IMR-90 (cell line): ENCODE data around the gene ADPRS. TPM values are rescaled to one million over a fixed set of nuclear protein-coding genes. Genes with fewer than 3 reads are reported as not detected.

Experiments used
- ATAC-seq: fragments of 200-7000 bp; cut with Tn5 transposase; 2 replicates; pipeline ENCODE4 v1.9.1; 2020; ENCODE audit warnings: low read depth, mild to moderate bottlenecking, moderate library complexity
- BruUV-seq: library from RNA; stranded (reverse); fragments of 400-500 nt; replicated peaks from 2 replicates; lab custom pipeline; 2021; lab: Mats Ljungman, UMichigan
- CTCF ChIA-PET: fragments of 300-600 bp; formaldehyde crosslinking; extraction: SDS; loops from one replicate; lab custom pipeline; 2021; ENCODE audit warnings: antibody characterized with exemption; lab: Yijun Ruan, JAX
- POLR2A ChIA-PET: fragments of 300-600 bp; sonication (Branson Sonifier 250); formaldehyde crosslinking; loops from one replicate; lab custom pipeline; 2022; ENCODE audit warnings: antibody characterized with exemption; ENCODE audit not compliant: unreplicated experiment; lab: Charles Lee
- DNase-seq: peaks from one replicate; pipeline ENCODE4 v3.0.0; 2013
- H2AFZ ChIP-seq: replicated peaks from 2 replicates; pipeline ENCODE3; 2013; ENCODE audit warnings: low read length, mild to moderate bottlenecking; ENCODE audit not compliant: poor library complexity
- H2AK5ac ChIP-seq: 2 replicates; pipeline ENCODE4 v1.6.1; 2013; ENCODE audit warnings: low read depth, low read length, inconsistent platforms
- H2AK9ac ChIP-seq: replicated peaks from 2 replicates; pipeline ENCODE3; 2013; ENCODE audit warnings: mild to moderate bottlenecking, low read depth, low read length, moderate library complexity; ENCODE audit not compliant: poor library complexity
- H2BK120ac ChIP-seq: 2 replicates; pipeline ENCODE4 v1.6.1; 2013; ENCODE audit warnings: low read depth, low read length, inconsistent platforms
- H2BK15ac ChIP-seq: 3 replicates; pipeline ENCODE4 v1.6.1; 2013; ENCODE audit warnings: low read depth, low read length, inconsistent platforms
- H2BK20ac ChIP-seq: 2 replicates; pipeline ENCODE4 v1.6.1; 2013; ENCODE audit warnings: low read depth, mild to moderate bottlenecking, inconsistent platforms, low read length, moderate library complexity
- H2BK5ac ChIP-seq: 2 replicates; pipeline ENCODE4 v1.6.1; 2013; ENCODE audit warnings: mild to moderate bottlenecking, low read depth, low read length, inconsistent platforms; ENCODE audit not compliant: poor library complexity, severe bottlenecking
- H3K14ac ChIP-seq: replicated peaks from 2 replicates; pipeline ENCODE4 v1.6.1; 2013; ENCODE audit warnings: low read depth, low read length, inconsistent platforms
- H3K18ac ChIP-seq: 2 replicates; pipeline ENCODE4 v1.6.1; 2013; ENCODE audit warnings: low read depth, low read length, control low read depth
- H3K23ac ChIP-seq: 2 replicates; pipeline ENCODE4 v1.6.1; 2013; ENCODE audit warnings: low read depth, low read length, inconsistent platforms
- H3K27ac ChIP-seq: 2 replicates; pipeline ENCODE4 v1.5.1; 2013; ENCODE audit warnings: mild to moderate bottlenecking, control low read depth, low read length; ENCODE audit not compliant: insufficient read depth
- H3K27me3 ChIP-seq: 2 replicates; pipeline ENCODE4 v1.6.1; 2013; ENCODE audit warnings: low read length; ENCODE audit not compliant: control insufficient read depth, insufficient read depth
- H3K36me3 ChIP-seq: 2 replicates; pipeline ENCODE4 v1.6.1; 2013; ENCODE audit warnings: low read length, mixed read lengths; ENCODE audit not compliant: control insufficient read depth, insufficient read depth
- H3K4ac ChIP-seq: 2 replicates; pipeline ENCODE4 v1.6.1; 2013; ENCODE audit warnings: low read depth, low read length, inconsistent platforms
- H3K4me1 ChIP-seq: 2 replicates; pipeline ENCODE4 v1.6.1; 2013; ENCODE audit warnings: low read length, mixed read lengths; ENCODE audit not compliant: control insufficient read depth, insufficient read depth
- H3K4me2 ChIP-seq: 2 replicates; pipeline ENCODE4 v1.6.1; 2013; ENCODE audit warnings: low read depth, mild to moderate bottlenecking, control low read depth, low read length, moderate library complexity
- H3K4me3 ChIP-seq: 2 replicates; pipeline ENCODE4 v1.5.1; 2013; ENCODE audit warnings: low read depth, mild to moderate bottlenecking, control low read depth, low read length, moderate library complexity; ENCODE audit not compliant: insufficient read depth
- H3K56ac ChIP-seq: 2 replicates; pipeline ENCODE4 v1.6.1; 2013; ENCODE audit warnings: low read length, inconsistent platforms; ENCODE audit not compliant: insufficient read depth; ENCODE audit errors: extremely low read depth
- H3K79me1 ChIP-seq, 2 experiments: 2 replicates each; pipeline ENCODE4 v1.6.1; 2013; ENCODE audit warnings: low read length in 2 of 2, inconsistent platforms in 1 of 2, low read depth in 1 of 2
- H3K9ac ChIP-seq: 2 replicates; pipeline ENCODE4 v1.6.1; 2013; ENCODE audit warnings: low read depth, low read length, control low read depth
- H3K9me1 ChIP-seq: 2 replicates; pipeline ENCODE4 v1.6.1; 2013; ENCODE audit warnings: low read length, inconsistent platforms; ENCODE audit not compliant: insufficient read depth
- H3K9me3 ChIP-seq: 2 replicates; pipeline ENCODE4 v1.6.1; 2013; ENCODE audit warnings: low read length; ENCODE audit not compliant: control insufficient read depth, insufficient read depth
- H4K20me1 ChIP-seq: 2 replicates; pipeline ENCODE4 v1.6.1; 2013; ENCODE audit warnings: low read length, inconsistent platforms; ENCODE audit not compliant: insufficient read depth
- H4K5ac ChIP-seq: 2 replicates; pipeline ENCODE4 v1.6.1; 2013; ENCODE audit warnings: mild to moderate bottlenecking, low read depth, low read length, control low read depth
- H4K8ac ChIP-seq, 2 experiments: 2 replicates each; pipeline ENCODE4 v1.6.1; 2013; ENCODE audit warnings: low read depth in 2 of 2, low read length in 2 of 2, control low read depth in 1 of 2, inconsistent platforms in 1 of 2
- H4K91ac ChIP-seq: 2 replicates; pipeline ENCODE4 v1.6.1; 2013; ENCODE audit warnings: low read depth, low read length, inconsistent platforms; ENCODE audit not compliant: insufficient read depth
- BHLHE40 ChIP-seq: fragments of 150-350 bp; IDR thresholded peaks from 2 replicates; pipeline ENCODE4 v1.6.1; 2016; ENCODE audit warnings: mild to moderate bottlenecking, low read depth, low read length
- CEBPB ChIP-seq: IDR thresholded peaks from 2 replicates; pipeline ENCODE4 v1.6.1; 2012; ENCODE audit warnings: low read depth, low read length, improper control_type of control experiment
- CHD1 ChIP-seq: IDR thresholded peaks from 2 replicates; pipeline ENCODE4 v1.6.1; 2012; ENCODE audit warnings: low read depth, low read length, improper control_type of control experiment
- ELK1 ChIP-seq: fragments of 150-350 bp; IDR thresholded peaks from 2 replicates; pipeline ENCODE4 v1.6.1; 2016; ENCODE audit warnings: low read depth, mild to moderate bottlenecking, low read length, moderate library complexity, borderline replicate concordance
- FOS ChIP-seq: fragments of 150-350 bp; IDR thresholded peaks from 2 replicates; pipeline ENCODE4 v1.6.1; 2016; ENCODE audit warnings: low read depth, low read length
- MAFK ChIP-seq: IDR thresholded peaks from 2 replicates; pipeline ENCODE4 v1.6.1; 2012; ENCODE audit warnings: low read depth, low read length, improper control_type of control experiment
- MAZ ChIP-seq: IDR thresholded peaks from 2 replicates; pipeline ENCODE4 v1.6.1; 2012; ENCODE audit warnings: low read depth, mild to moderate bottlenecking, low read length, improper control_type of control experiment, moderate library complexity, borderline replicate concordance
- MXI1 ChIP-seq: IDR thresholded peaks from 2 replicates; pipeline ENCODE4 v1.6.1; 2012; ENCODE audit warnings: low read depth, mild to moderate bottlenecking, low read length, moderate library complexity, borderline replicate concordance
- NFE2L2 ChIP-seq: fragments of 150-350 bp; IDR thresholded peaks from 2 replicates; pipeline ENCODE4 v1.6.1; 2016; ENCODE audit warnings: low read depth, mild to moderate bottlenecking, low read length
- POLR2A ChIP-seq: IDR thresholded peaks from 2 replicates; pipeline ENCODE4 v1.6.1; 2012; ENCODE audit warnings: mild to moderate bottlenecking, low read depth, low read length
- RAD21 ChIP-seq: IDR thresholded peaks from 2 replicates; pipeline ENCODE4 v1.6.1; 2012; ENCODE audit warnings: low read length, improper control_type of control experiment
- RCOR1 ChIP-seq: IDR thresholded peaks from 2 replicates; pipeline ENCODE4 v1.6.1; 2012; ENCODE audit warnings: mild to moderate bottlenecking, low read length, improper control_type of control experiment; ENCODE audit not compliant: insufficient replicate concordance
- RFX5 ChIP-seq: IDR thresholded peaks from 2 replicates; pipeline ENCODE4 v1.8.0; 2012; ENCODE audit warnings: low read depth, mild to moderate bottlenecking, low read length, moderate library complexity
- SMC3 ChIP-seq: fragments of 150-350 bp; IDR thresholded peaks from 2 replicates; pipeline ENCODE4 v1.6.1; 2016; ENCODE audit warnings: low read depth, mild to moderate bottlenecking, antibody characterized with exemption, low read length, moderate library complexity
- WGBS, 2 experiments: methylation state at CpG; one replicate each; pipeline versions ENCODE4 v1.1.5 to v1.1.7; 2013; ENCODE audit warnings: missing lambda C conversion rate in 2 of 2; ENCODE audit not compliant: insufficient read length in 1 of 2; ENCODE audit errors: extremely low coverage in 2 of 2; 5-methylcytosine and 5-hydroxymethylcytosine counted together
- dilution Hi-C: fragments of 300-500 bp; cut with HindIII; formaldehyde crosslinking; loops from one replicate; pipeline ENCODE4 v1.14.3; 2018; ENCODE audit warnings: low sequenced_read_pairs; ENCODE audit not compliant: unreplicated experiment
- in situ Hi-C: fragments of 300-500 bp; cut with MboI; formaldehyde crosslinking; loops from 3 replicates; pipeline ENCODE4 v1.14.3; 2019; ENCODE audit warnings: low sequenced_read_pairs, inconsistent platforms, mixed read lengths
- intact Hi-C: fragments of 100-400 bp; cut with micrococcal nuclease; formaldehyde crosslinking; loops from 2 replicates; pipeline ENCODE4 v1.10.0; 2022
- polyA plus RNA-seq, 3 experiments: library from polyadenylated mRNA; depleted of rRNA; stranded (reverse); fragments of >200 nt; gene quantifications; 2 replicates each; pipeline ENCODE4 v1.2.3, GENCODE V29; 2012; ENCODE audit warnings: low replicate concordance in 1 of 3
- total RNA-seq: library from RNA; depleted of rRNA; stranded (reverse); fragments of >200 nt; gene quantifications from 2 replicates; pipeline ENCODE4 v1.2.3, GENCODE V29; 2012
- TF ChIP-seq, protein P1 (sequence below): conservative IDR thresholded peaks from 2 replicates; pipeline ENCODE4 v1.5.1; 2012; ENCODE audit warnings: mild to moderate bottlenecking, low read depth, low read length, improper control_type of control experiment

ADPRS gene
- total and polyA plus RNA-seq, 2 of the 4 experiments (the other 2 are of a cell fraction) = 31.0 to 37.2 TPM

DNA sequence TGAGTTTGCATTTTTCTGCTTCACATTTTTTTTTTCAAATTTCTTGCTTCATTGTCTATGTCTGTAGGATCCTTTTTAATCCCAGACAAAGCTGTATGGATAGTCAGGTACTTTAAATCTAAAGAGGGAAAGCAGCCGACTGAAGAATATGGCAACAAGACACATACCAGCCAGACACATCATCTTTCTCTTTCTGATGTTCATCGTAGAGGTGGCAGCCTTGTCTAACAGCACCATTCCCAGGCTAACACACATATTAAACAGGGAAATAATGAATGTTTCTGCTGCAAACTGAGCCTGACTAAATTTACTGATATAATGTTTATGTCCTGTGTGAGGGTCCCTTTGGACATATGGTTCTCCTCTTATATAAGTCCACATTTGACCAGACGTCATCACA lies 8.5 kb upstream of the ADPRS start:
- dilution Hi-C loops = no loop called here
- peak overlapping the region; percentile 66; the same call in 1 of the 2 replicates for H3K4me2 ChIP-seq
- CTCF ChIA-PET = interaction anchor here (0.6 kb wide), 1 partner anchor 55 kb away, joined by 4 read pairs; no protein-coding TSS in a partner anchor

More for the DNA sequence above, 8.5 kb upstream of the ADPRS start:
- no peaks in the 10 kb centered on the region for H4K20me1 ChIP-seq
- BruUV-seq = no TSS peak
- H3K4ac ChIP-seq = no peak overlapping the region
- H3K56ac ChIP-seq = no peak overlapping the region
- no peak overlapping the region for H3K9ac ChIP-seq
- in situ Hi-C loops = no loop called here
- H2BK120ac ChIP-seq = no peak overlapping the region
- H4K8ac ChIP-seq = no peak overlapping the region
- H3K14ac ChIP-seq = no peak overlapping the region
- no peak overlapping the region for H3K4me3 ChIP-seq
- no peaks in the 10 kb centered on the region for H3K36me3 ChIP-seq
- no peak overlapping the region for H2AK5ac ChIP-seq
- H3K27me3 ChIP-seq = no peaks in the 10 kb centered on the region; the same call in 1 of the 2 replicates
- H2AK9ac ChIP-seq = no peak overlapping the region
- no peak overlapping the region for H2AFZ ChIP-seq
- no peak overlapping the region for H2BK15ac ChIP-seq
- no peak overlapping the region for H2BK5ac ChIP-seq
- no peak overlapping the region for H3K18ac ChIP-seq
- no peak overlapping the region for H4K91ac ChIP-seq
- DNase-seq (peak; percentile 16), ATAC-seq (peak; percentile 22; the same call in 1 of the 2 replicates)
- H3K9me3 ChIP-seq = no peaks in the 10 kb centered on the region
- H4K5ac ChIP-seq = no peak overlapping the region
- WGBS, 2 experiments = no CpG with 5 or more reads among the region's 3 CpGs
- no peak overlapping the region for H2BK20ac ChIP-seq
- no peak overlapping the region for H3K27ac ChIP-seq
- POLR2A ChIA-PET = interaction anchor here (0.6 kb wide), 1 partner anchor 8 kb away, joined by 3 read pairs; no protein-coding TSS in a partner anchor
- TF ChIP-seq, protein P1, sequence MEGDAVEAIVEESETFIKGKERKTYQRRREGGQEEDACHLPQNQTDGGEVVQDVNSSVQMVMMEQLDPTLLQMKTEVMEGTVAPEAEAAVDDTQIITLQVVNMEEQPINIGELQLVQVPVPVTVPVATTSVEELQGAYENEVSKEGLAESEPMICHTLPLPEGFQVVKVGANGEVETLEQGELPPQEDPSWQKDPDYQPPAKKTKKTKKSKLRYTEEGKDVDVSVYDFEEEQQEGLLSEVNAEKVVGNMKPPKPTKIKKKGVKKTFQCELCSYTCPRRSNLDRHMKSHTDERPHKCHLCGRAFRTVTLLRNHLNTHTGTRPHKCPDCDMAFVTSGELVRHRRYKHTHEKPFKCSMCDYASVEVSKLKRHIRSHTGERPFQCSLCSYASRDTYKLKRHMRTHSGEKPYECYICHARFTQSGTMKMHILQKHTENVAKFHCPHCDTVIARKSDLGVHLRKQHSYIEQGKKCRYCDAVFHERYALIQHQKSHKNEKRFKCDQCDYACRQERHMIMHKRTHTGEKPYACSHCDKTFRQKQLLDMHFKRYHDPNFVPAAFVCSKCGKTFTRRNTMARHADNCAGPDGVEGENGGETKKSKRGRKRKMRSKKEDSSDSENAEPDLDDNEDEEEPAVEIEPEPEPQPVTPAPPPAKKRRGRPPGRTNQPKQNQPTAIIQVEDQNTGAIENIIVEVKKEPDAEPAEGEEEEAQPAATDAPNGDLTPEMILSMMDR = no peak
- no peak for TF ChIP-seq BHLHE40
- TF ChIP-seq ELK1 = no peak
- TF ChIP-seq RFX5 = no peak
- no peak for TF ChIP-seq NFE2L2
- TF ChIP-seq CHD1 = no peak
- no peak for TF ChIP-seq POLR2A
- no peak for TF ChIP-seq MAZ
- no peak for TF ChIP-seq RCOR1
- no peak for TF ChIP-seq FOS
- no peak for TF ChIP-seq CEBPB
- TF ChIP-seq MAFK = no peak
- TF ChIP-seq RAD21 = no peak
- no peak for TF ChIP-seq MXI1
- no peak for TF ChIP-seq SMC3
- intact Hi-C loops = loop anchor here (10.0 kb wide), 1 partner anchor 145 kb away; the partner anchor contains the start of gene AGO3
- H3K4me1 ChIP-seq = no peaks in the 10 kb centered on the region
- no peak overlapping the region for H3K23ac ChIP-seq
- no peaks in the 10 kb centered on the region for H3K79me1 ChIP-seq
- peaks cover 3% of the 10 kb centered on the region; the same call in 1 of the 2 replicates for H3K9me1 ChIP-seq
